GM21390 (cell line): Measurements from ENCODE around the gene MAP4K4.
"Not testable (repeated sequence)": the region's sequence is repeated elsewhere in the genome, so short reads cannot be mapped to it uniquely, and the experiment has no call there.

Experiments used
- ATAC-seq: cut with Tn5 transposase; IDR thresholded peaks from one replicate; pipeline ENCODE4 v1.9.1; 2021; ENCODE audit not compliant: unreplicated experiment

The MAP4K4 gene

GRCh38 chr2:101766337-101766736 is 68.8 kb downstream of the MAP4K4 start:
- ATAC-seq, result no peak

DNA sequence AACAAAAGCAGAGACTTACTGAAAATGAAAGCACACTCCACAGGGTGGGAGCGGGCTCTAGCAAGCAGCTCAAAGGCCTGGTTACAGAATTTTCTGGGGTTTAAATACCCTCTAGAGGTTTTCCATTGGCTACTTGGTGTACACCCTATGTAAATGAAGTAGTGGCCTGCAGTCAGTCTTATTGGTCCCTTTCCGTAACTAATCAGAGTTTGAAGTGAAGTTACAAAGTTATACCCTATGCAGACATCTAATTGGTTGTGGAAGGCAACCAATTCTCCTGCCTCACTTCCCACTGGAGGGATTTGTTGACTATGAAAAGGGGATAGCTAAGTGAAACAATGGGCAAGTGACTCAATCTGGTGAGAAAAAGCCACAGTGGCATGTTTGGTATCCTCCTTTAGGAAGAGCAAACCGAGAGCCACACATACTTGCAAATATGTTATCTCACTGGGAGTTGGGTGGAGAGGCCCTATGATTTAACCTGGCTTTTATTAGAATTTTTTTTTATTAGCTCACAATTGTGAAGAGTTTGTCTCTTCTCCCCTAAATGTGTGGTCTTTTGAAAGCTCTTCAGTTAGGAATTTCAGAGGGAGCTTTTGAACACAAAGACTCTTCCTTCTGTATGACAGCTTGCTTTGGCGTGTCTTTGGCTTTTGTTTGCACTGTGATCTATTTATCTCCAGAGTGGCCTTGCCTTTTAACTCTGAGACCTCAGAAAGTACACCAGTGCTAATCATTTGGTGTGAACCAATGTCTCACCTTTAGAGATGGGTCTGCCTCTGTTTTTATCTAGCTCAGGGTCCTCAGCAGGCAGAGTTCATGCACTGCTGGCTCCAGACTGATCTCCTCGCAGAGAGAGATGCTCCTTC is 69.6 kb downstream of the MAP4K4 start:
- ATAC-seq, result no peak

GRCh38 chr2:101768556-101769220 is 71.2 kb downstream of the MAP4K4 start:
- ATAC-seq, result no peak

GRCh38 chr2:101769726-101770125 is 72.2 kb downstream of the MAP4K4 start:
- ATAC-seq, result not testable (repeated sequence)

- peak; percentile 67 for ATAC-seq
Observed at GRCh38 chr2:101770726-101771125, 73.2 kb downstream of the MAP4K4 start.

DNA sequence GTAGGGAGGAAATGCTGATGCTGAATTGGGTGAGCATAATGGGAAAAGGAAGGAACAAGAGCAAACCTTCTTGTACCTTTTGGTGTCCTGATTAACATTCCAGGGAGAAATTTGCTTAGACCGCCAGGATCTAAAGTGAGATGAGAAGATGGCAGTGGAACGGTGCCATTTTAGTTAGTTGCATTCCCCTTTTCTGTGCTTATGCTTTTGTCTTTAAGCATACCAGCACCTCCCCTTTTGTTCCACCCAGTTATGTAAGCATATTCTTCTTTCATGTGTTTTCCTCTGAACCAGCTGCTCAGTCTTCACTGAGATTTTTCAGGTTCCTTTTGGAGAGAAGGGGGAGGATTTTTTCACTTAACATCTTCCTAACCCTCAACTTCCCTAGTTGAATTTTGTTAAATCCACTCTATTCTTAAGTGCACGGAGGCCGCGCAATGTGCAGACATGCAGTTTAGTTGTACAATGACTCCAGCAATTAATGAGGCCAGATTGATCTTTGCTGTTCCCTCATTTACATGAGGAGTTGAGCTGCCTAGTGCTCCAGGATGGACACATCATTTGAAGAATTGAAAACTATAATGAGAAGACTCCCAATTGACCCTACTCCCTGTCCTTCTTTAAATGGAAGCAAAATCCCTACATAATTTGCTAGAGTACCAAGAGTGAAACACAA is 73.9 kb downstream of the MAP4K4 start:
- no peak for ATAC-seq

GRCh38 chr2:101771910-101772321 is 74.4 kb downstream of the MAP4K4 start:
- ATAC-seq, result no peak

GRCh38 chr2:101773137-101773536 is 75.6 kb downstream of the MAP4K4 start:
- ATAC-seq, result no peak

GRCh38 chr2:101773961-101774360 is 76.5 kb downstream of the MAP4K4 start:
- ATAC-seq, result not testable (repeated sequence)

GRCh38 chr2:101775092-101775491 is 77.6 kb downstream of the MAP4K4 start:
- no peak for ATAC-seq

DNA sequence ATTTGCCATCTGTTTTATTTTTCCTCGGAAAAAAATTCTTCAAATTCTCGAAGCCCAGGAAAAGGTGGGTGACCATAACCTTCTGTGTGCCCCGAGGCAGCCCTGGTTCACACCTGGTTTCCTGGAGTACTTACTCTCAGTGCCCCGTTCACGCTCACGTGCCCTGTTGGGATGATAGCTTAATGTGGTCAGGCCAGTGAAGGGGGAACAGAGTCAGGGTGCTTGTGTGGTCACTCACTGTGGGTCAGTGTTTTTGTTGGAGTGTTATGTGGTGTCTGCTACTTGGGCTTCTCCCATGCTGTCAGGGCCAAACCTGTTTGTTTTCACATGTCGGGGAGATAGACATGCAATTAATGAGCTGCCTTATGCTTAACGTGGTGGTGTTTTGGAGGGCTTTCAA is 78.1 kb downstream of the MAP4K4 start:
- ATAC-seq, result no peak

- no peak for ATAC-seq
Observed at GRCh38 chr2:101776172-101777043, 78.9 kb downstream of the MAP4K4 start.

- no peak for ATAC-seq
Observed at GRCh38 chr2:101777337-101777736, 79.8 kb downstream of the MAP4K4 start.

DNA sequence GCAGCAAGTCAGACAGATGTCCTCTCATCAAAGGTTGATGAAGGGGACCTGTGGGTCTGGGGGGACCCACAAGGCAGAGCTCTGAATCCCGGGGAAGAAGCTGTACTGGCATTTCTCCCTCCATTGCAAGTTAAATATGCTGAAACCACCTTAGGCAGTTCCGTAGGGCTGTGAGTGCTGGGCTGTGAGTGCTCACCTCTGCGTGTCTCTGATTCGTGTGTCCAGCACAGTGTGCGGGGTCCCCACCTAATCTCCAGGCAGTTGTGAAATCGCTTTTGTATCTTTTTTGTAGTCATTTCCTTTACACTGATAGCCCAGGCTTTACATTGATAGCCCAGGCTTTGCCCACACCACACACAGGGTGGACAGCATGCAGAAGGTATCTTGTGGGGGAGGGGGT is 80.6 kb downstream of the MAP4K4 start:
- ATAC-seq, result no peak

DNA sequence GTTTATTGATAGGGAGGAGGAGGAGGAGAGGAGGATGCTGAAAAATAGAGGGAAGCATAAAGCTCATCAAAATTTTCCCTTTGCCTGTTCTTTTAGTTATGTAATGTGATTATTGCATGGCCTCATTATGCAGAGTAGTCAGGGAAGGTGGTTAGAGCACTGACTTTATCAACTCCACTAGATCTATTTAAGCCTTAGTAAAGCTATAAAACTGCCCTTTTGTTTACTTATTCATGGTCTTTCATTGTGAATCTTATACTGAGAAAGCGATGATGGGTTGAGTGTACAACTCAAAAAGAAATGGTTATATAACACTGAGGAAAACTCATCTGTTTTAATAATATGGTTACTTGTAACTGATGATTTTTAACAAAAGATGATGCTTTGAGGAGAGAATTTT is 81.7 kb downstream of the MAP4K4 start:
- ATAC-seq, result no peak

- no peak for ATAC-seq
Observed at GRCh38 chr2:101779656-101780055, 82.1 kb downstream of the MAP4K4 start.

- no peak for ATAC-seq
Observed at GRCh38 chr2:101781326-101781725, 83.8 kb downstream of the MAP4K4 start.

- ATAC-seq, result no peak
Observed at GRCh38 chr2:101781791-101782426, 84.4 kb downstream of the MAP4K4 start.

- no peak for ATAC-seq
Observed at GRCh38 chr2:101782427-101782792, 84.9 kb downstream of the MAP4K4 start.

- ATAC-seq, result no peak
Observed at GRCh38 chr2:101787097-101787496, 89.6 kb downstream of the MAP4K4 start.
